ENCODE data around the gene ZNF471.

The ZNF471 gene

GRCh38 chr19:56573914-56574313 is 66.3 kb downstream of the ZNF471 start:
- DNase-seq (ENCODE audit: low read depth, low spot score): no peak

DNA sequence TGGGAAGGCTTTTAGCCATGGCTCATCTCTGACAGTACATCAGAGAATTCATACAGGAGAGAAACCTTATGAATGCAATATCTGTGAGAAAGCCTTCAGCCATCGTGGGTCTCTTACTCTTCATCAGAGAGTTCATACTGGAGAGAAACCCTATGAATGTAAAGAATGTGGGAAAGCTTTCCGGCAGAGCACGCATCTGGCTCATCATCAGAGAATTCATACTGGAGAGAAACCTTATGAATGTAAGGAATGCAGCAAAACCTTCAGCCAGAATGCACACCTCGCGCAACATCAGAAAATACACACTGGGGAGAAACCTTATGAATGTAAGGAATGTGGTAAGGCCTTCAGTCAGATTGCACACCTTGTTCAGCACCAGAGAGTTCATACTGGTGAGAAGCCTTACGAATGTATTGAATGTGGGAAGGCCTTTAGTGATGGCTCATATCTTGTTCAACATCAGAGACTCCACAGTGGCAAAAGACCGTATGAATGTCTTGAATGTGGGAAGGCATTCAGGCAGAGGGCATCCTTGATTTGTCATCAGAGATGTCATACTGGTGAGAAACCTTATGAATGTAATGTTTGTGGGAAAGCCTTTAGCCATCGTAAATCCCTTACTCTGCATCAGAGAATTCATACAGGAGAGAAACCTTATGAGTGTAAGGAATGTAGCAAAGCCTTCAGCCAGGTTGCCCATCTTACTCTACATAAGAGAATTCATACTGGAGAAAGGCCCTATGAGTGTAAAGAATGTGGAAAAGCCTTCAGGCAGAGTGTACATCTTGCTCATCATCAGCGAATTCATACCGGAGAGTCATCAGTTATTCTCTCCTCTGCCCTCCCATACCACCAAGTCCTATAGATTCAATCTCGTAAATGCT is 70.3 kb downstream of the ZNF471 start:
- no peak for DNase-seq (ENCODE audit: low read depth, low spot score)

All from activated naive CD8-positive, alpha-beta T cell treated with anti-CD3 and anti-CD28 coated beads, Interleukin-2, amount 50 U/mL, for 16 hours (primary cell).